ENCODE measurements around the gene HPN. TPM values are rescaled to one million over a fixed set of nuclear protein-coding genes. Genes with fewer than 3 reads are reported as not detected.

Gene HPN
- polyA plus RNA-seq, 1 donor = 0.23 TPM

GRCh38 chr19:35062942-35063341 lies 21.4 kb downstream of the HPN start:
- no peak for DNase-seq (ENCODE audit: low read depth)

DNA sequence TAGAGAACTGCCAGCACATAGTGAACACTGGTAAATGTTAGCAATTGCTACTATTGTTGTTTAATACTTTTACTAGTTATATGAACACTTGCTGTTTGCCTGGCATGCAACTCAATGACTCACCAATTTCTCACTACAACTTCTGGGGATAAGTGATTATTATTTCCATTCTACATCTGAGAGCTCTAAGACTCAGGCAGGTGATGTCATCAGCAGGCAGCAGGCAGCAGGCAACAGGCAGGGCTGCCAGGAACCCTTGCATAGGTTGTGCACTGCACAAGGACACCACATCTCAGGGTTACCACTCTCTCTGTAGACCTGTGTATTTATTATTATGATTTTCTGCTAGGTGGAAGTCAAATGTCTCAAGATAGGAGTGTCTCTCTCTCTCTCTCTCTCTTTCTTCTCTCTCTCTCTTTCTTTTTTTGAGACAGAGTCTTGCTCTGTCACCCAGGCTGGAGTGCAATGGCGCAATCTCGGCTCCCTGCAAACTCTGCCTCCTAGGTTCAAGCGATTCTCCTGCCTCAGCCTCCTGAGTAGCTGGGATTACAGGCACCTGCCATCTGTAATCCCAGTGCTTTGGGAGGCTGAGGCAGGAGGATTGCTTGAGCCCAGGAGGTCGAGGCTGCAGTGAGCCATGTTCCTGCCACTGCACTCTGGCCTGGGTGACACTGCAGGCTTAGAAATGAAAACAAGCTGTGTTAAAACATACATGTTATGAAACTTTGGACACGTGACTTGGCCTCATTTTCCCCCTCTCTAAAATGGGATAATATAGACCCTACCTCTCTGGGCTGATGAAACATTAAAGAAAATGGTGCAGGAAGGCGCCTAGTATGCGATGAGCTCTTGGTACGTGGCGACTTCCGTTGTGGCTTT lies 22.7 kb downstream of the HPN start:
- no peak for DNase-seq (ENCODE audit: low read depth)

DNA sequence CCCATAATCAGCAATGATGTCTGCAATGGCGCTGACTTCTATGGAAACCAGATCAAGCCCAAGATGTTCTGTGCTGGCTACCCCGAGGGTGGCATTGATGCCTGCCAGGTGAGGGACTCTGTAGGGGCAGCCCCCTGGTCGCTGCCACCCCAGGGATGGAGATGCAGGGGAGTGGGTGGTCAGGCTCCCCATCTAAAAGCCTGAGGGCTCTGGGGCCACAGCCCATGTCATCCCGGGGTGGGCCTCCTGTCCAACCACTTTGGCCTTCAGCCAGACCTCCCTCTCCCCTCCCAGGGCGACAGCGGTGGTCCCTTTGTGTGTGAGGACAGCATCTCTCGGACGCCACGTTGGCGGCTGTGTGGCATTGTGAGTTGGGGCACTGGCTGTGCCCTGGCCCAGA lies 24.1 kb downstream of the HPN start:
- no peak for DNase-seq (ENCODE audit: low read depth)

- no peak for DNase-seq (ENCODE audit: low read depth)
These were observed 24.6 kb downstream of the HPN start for GRCh38 chr19:35066121-35066520.

DNA sequence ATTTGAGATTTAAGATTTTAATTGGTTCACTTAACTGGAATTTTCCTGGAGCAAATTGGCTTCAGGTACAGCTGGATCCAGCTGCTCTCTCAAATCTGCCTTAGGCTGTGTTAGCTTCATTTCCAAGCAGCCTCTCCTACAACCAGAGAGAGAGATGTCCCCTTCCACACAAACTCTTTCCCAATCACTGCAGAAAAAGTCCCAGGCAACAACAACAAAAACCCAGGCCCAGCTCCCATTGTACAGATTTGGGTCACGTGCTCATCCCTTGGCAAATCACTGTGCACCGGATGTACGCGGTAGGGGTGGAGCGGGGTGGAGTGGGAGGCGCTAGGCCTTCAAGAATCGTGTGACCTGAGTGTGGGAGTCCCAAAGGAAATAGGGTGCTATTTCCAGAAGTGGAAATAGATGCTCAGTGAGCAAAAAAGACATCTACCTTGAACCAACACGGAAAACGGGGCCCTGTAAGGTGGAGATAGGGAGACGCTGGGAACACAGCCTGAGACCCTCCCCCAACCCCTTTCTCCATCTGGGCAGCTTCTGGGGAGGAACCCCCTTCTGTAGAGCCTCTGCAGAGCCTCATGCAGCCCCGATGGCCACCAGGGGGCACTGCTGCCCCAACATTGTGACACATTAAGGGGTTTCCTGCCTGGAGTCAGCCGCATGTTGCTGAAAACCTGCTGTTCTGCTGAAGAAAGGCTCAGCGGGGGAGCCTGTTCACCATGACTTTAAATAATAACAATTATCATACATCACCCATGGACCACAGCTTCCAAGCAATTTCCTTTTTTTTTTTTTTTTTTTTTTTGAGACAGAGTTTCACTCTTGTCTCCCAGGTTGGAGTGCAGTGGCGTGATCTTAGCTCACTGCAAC lies 25.4 kb downstream of the HPN start:
- no peak for DNase-seq (ENCODE audit: low read depth)

- no peak for DNase-seq (ENCODE audit: low read depth)
These were observed 27.6 kb downstream of the HPN start for GRCh38 chr19:35068941-35069634.

DNA sequence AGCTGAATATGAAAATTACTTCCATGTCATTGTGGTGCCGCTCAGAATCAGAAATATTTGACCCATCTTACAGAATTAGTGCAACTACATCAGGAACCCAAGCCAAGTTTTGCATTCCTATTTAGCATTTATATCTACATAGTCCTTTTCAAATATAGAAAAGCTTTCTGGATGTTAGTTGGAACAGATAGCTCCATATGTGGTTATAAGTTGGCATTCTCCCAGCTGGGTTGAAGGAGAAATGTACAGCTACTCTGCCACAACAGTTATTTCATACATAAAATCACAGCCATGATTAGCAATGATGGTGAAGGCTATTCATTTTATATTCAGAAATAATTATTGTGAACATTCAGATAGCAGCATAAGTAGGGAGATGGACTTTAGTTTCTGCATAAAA lies 28.2 kb downstream of the HPN start:
- DNase-seq (ENCODE audit: low read depth) = no peak

DNA sequence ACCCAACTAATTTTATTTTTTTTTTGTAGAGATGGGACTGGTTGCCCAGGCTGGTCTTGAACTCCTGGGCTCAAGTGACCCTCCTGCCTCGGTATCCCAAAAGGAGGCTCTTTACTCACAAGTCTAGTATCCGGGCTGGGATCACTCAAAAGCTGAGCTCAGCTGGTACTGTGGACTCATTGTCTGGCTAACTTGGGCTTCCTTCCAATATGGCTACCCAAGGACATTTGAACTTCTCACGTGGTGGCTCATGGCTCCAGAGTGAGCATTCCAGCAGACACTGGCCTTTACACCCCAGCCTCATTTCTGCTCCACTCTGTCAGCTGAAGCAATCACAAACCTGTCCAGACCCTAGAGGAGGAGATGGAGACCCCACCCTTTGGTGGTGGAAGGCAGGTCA lies 28.9 kb downstream of the HPN start:
- DNase-seq (ENCODE audit: low read depth) = no peak

- DNase-seq (ENCODE audit: low read depth) = no peak
These were observed 32.0 kb downstream of the HPN start for GRCh38 chr19:35073516-35073915.

GRCh38 chr19:35073941-35074340 lies 32.4 kb downstream of the HPN start:
- no peak for DNase-seq (ENCODE audit: low read depth)

DNA sequence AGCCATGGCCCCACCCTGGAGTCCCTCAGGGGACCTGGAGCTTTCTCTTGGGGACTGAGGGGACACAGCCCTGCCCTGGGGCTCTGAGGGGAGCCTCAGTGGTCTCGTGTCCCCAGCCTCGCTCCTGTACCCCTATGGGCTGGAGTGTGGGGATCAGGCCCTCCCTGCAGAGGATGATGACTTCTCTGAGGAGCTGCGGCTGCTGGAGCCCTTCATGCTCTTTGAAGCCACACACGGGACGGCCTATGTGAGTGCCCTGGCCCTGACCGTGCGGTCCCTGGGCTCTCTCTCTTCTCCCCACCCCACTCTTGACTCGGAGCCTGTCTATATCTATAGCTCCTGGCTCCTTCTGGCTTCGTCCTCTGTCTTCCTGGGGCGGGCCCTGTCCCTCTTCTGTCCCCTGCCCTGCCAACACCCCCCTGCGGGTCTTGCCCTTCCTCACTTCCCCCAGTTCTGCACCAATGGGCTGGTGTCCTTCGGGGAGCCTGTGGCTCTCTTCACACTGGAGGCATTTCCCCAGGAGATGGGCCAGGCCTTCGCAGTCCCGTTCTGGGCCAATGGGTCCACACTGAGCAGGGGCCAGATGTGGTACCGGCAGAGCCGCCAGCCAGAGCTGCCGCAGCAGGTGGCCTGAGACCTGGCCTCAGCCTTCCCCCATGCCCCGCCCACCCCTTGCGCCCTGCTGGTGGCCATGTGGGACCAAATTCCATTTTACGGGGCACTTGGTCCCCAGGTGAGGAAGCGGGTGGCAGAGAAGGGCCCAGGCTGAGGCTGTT lies 33.1 kb downstream of the HPN start:
- no peak for DNase-seq (ENCODE audit: low read depth)

DNA sequence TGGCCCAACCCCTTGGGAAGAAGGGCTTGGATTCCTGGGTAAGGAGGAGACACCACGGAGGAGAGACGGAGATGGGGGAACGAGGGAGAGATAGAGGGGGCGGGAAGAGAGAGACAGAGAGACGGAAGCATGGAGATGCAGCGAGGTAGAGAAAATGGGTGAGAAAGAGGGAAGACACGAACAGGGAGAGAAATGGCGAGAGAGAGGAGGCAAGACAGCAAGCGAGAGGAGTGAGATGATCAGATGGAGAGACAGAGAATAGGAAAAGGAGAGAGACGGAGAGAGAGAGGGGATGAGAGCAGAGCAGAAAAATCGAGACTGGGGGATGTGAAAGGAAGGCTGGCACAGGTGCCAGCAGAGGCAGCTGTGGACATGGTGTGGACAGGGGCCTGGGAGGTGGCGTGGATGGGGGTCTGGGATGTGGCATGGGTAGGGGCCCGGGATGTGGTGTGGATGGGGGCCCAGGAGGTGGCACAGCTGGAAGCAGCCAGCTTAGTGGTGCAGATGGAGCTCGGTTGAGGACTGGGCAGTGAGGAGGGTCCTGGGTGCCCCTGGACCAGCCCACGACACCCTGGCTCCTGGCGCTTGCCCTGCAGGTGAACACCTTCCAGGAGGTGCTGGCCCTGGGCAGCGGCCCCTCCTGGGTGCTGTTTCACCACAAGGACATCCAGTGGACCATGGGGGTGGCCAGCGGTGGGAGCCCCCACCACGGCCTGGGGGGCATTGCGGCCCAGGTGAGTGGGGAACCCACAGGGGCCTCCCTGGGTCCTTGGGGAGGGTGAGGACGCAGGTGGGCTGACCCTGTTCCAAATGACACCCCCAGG lies 33.9 kb downstream of the HPN start:
- DNase-seq (ENCODE audit: low read depth) = no peak

DNA sequence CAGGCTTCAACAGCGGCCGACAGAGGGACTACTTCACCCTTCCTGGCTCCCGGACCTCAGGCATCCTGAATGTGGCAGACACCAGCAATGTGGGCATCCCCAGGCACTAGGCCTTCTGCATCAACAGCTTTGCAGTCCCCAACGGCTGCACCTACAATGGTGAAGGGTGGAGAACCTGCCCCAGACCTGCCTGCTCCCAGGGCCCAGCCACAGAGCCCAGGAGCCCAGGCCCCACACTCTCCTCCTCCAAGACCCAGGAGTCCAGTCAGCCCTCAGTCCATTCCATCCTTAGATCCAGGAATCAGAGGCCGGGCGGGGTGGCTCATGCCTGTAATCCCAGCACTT lies 34.5 kb downstream of the HPN start:
- no peak for DNase-seq (ENCODE audit: low read depth)

DNA sequence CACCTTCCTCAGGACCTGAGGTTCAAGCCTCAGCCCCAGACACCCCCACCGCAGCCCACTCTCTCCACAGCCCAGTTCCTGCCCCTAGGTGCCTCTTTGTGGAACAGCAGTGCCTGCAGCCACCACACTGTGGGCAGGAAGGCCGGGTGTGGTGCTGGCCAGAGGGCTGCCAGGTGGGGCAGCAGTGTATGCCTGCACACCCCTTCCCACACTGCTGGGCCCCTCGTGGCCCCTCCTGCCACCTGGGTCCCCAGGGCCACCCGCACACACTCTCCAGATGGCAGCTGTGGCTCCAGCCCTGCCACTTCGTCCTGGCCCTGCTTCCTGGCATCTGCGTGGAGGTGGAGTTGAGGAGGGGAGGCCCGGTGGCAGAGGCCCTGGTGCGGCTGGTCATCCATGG lies 35.1 kb downstream of the HPN start:
- DNase-seq (ENCODE audit: low read depth) = no peak

- no peak for DNase-seq (ENCODE audit: low read depth)
These were observed 36.1 kb downstream of the HPN start for GRCh38 chr19:35077411-35078223.

DNA sequence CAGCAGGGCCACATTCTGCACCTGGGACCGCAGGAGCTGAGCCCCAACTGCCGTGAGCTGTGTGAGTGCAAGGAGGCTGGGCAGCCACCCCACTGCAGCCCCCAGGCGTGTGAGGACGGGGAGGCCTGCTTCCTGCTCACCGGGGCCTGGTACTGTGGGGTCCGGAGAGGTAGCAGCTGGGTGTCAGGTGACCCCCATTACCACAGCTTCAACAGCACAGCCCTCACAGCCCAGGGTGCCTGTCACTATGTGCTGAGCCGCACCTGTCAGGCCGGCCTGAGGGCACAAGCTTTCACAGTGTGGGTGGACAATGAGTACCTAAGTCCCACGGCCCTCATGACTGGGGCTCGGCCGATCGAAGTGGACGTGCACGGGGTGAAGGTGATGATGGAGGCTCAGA lies 38.3 kb downstream of the HPN start:
- no peak for DNase-seq (ENCODE audit: low read depth)

DNA sequence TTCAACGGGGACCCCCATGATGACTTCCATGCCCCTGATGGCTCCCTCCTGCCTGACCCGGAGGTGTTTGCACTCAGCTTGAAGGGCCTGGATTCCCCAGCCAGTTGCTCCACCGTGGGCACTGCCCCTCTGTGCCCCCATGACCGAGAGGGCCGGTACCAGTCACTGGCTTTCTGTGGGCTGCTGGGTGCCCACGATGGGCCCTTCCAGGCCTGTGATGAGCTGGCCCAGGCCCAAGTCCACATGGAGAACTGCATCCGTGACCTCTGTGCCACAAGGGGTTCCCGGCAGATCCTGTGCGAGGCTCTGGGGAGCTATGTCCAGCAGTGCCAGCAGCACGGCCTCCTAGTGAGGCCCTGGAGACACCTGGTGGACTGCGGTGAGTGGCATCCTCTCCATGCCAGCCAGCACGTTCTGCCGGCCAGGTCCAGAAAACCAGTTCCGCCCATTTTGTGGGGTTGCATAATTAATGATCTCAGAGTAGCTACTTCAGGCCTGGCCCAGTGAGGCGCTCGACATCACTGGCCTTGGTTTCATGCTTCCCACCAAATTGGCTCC lies 39.2 kb downstream of the HPN start:
- no peak for DNase-seq (ENCODE audit: low read depth)

DNA sequence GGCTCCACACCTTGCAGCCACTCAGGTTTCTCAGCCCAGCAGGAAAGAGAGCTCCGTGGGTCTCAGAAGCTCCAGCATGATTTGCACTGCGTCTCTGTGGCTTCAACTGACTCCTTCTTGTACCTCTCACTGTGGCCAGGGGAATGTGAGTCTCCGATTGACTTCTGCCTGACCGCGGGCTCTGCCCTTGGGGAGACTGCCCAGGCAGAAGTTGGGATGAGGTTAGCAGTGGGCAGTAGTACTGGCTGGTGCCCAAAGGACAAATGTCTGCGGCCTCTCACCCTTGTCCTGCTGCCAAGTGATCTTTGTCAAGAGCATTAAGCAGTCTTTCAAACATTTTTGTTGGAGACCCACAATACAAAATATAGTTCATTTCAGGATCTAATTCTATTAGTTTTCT lies 39.7 kb downstream of the HPN start:
- no peak for DNase-seq (ENCODE audit: low read depth)

GRCh38 chr19:35083691-35084508 lies 42.4 kb downstream of the HPN start:
- no peak for DNase-seq (ENCODE audit: low read depth)

Data from forelimb muscle (tissue), 1 donor.